BLaER1 (cell line): ENCODE results near the gene LRRC8E.

ENCODE experiments used
- H3K27ac ChIP-seq: shearing (Covaris generic); formaldehyde crosslinking; 2 replicates; pipeline ENCODE4 v1.8.1; 2022
- H3K27me3 ChIP-seq: shearing (Covaris generic); formaldehyde crosslinking; 2 replicates; pipeline ENCODE4 v1.8.1; 2022
- H3K36me3 ChIP-seq: shearing (Covaris generic); formaldehyde crosslinking; 2 replicates; pipeline ENCODE4 v1.8.1; 2022
- H3K4me1 ChIP-seq: shearing (Covaris generic); formaldehyde crosslinking; 2 replicates; pipeline ENCODE4 v1.8.1; 2022
- H3K4me2 ChIP-seq: shearing (Covaris generic); formaldehyde crosslinking; 2 replicates; pipeline ENCODE4 v1.8.1; 2022
- H3K4me3 ChIP-seq: shearing (Covaris generic); formaldehyde crosslinking; 2 replicates; pipeline ENCODE4 v1.8.1; 2022
- H3K9ac ChIP-seq: shearing (Covaris generic); formaldehyde crosslinking; 2 replicates; pipeline ENCODE4 v1.8.1; 2022
- H3K9me3 ChIP-seq: shearing (Covaris generic); formaldehyde crosslinking; 2 replicates; pipeline ENCODE4 v1.8.1; 2022
- H4K20me1 ChIP-seq: shearing (Covaris generic); formaldehyde crosslinking; 2 replicates; pipeline ENCODE4 v1.8.1; 2022
- Cebpa-rat ChIP-seq: shearing (Covaris generic); IDR thresholded peaks from 2 replicates; pipeline ENCODE4 v1.8.1; 2022

LRRC8E gene

DNA sequence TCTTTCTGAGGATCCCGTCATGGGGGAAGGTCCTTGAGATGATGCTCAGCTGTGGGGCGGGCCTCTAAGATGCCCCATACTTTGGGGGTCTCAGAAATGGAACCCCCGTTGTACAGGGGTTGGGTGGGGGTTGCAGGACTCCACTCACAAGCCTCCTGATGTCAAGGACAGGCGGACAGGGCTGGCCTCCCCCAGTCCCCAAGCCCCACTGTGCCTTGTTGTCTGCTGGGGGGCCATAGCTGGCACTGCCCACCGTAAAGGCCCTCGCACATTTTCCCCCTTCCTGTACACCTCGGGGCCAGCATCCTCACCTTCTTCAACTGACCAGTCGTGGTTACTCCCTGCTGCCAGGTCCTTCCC, 34.5 kb downstream of the LRRC8E start:
- Histone ChIP-seq H3K9me3 (no peaks in the 10 kb centered on the region), H4K20me1 (peaks cover 75% of the 10 kb centered on the region), H3K4me1 (peaks cover 58% of the 10 kb centered on the region), H3K27me3 (peaks cover 22% of the 10 kb centered on the region), H3K4me2 (no peak overlapping the region; the same call in 1 of the 2 replicates), H3K27ac (no peak overlapping the region), H3K9ac (no peak overlapping the region), H3K4me3 (no peak overlapping the region), H3K36me3 (peaks cover 25% of the 10 kb centered on the region)
- TF ChIP-seq Cebpa-rat = no peak

GRCh38 chr19:7923295-7924191, 35.2 kb downstream of the LRRC8E start:
- no peak for TF ChIP-seq Cebpa-rat
- H3K9ac ChIP-seq = 0 out of 2 replicates have a peak overlapping the region, but pooled peaks have one; percentile 29
- no peaks in the 10 kb centered on the region for H3K9me3 ChIP-seq
- peaks cover 75% of the 10 kb centered on the region for H4K20me1 ChIP-seq
- H3K36me3 ChIP-seq = peaks cover 25% of the 10 kb centered on the region
- H3K4me2 ChIP-seq = peak overlapping the region; percentile 97
- no peak overlapping the region for H3K4me3 ChIP-seq
- peaks cover 54% of the 10 kb centered on the region for H3K4me1 ChIP-seq
- H3K27me3 ChIP-seq = peaks cover 14% of the 10 kb centered on the region
- H3K27ac ChIP-seq = no peak overlapping the region

DNA sequence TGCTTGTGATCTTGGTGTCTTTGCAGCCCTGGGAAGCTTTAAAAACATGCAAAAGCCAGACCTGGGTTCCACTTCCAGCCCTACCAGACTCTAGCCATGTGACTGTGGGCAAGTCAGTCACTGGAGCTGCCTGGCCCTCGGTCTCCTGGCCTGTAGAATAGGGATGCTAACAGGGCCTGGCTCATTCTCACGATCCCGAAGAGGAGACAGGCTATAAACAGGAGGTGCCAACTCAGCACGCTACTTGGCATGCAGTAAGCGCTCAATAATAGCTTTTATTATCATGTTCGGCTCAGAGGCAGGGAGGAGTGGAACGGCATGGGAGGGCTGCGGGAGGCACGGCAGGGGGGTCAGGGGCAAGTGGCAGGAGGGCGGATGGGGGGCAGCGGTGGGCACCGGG, 35.9 kb downstream of the LRRC8E start:
- H3K4me3 ChIP-seq = no peak overlapping the region
- no peak overlapping the region for H3K27ac ChIP-seq
- H3K9ac ChIP-seq = no peak overlapping the region
- H3K4me2 ChIP-seq = peak overlapping the region; percentile 97
- no peaks in the 10 kb centered on the region for H3K9me3 ChIP-seq
- H4K20me1 ChIP-seq = peaks cover 75% of the 10 kb centered on the region
- peaks cover 51% of the 10 kb centered on the region for H3K4me1 ChIP-seq
- H3K27me3 ChIP-seq = peaks cover 7% of the 10 kb centered on the region
- no peak for TF ChIP-seq Cebpa-rat
- peaks cover 28% of the 10 kb centered on the region for H3K36me3 ChIP-seq

GRCh38 chr19:7924651-7925170, 36.4 kb downstream of the LRRC8E start:
- no peaks in the 10 kb centered on the region for H3K9me3 ChIP-seq
- peak overlapping the region; percentile 70 for H3K4me3 ChIP-seq
- H3K4me2 ChIP-seq = peak overlapping the region; percentile 97
- H3K27me3 ChIP-seq = peaks cover 3% of the 10 kb centered on the region
- peak overlapping the region; percentile 71; the same call in 1 of the 2 replicates for H3K9ac ChIP-seq
- peaks cover 75% of the 10 kb centered on the region for H4K20me1 ChIP-seq
- TF ChIP-seq Cebpa-rat = no peak
- H3K36me3 ChIP-seq = peaks cover 28% of the 10 kb centered on the region
- no peak overlapping the region for H3K27ac ChIP-seq
- peaks cover 51% of the 10 kb centered on the region for H3K4me1 ChIP-seq

DNA sequence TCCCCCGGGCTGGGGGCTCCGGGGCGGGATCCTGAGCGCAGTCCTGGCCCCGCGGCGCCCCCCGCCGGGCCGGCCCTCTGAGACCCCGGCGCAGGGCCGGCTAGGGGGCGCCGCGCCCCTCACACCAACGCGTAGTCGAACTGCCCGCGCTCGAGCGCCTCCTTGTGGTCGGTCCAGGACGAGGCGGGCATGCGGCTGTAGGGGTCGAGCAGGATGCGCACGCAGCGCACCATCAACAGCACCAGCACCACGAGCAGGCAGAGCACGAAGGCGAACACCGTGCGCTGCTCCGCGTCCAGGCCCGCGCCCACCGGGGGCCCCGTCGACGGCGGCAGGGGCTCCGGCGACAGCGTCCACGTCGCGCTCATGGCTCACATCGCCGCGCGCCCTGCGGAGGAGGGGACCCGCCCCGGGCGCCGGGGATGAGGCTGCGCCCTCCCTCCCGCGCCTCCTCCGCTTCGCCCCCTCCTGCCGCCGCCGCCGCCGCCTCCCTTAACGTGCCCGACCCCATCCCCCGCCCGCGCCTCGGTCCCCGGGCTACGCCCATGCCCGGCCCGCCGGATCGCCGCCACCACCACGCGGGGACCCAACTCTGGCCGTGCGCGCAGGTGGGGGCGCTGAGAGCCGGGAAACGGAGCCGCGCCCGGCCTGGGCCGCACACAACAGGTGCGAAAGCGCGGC, 37.0 kb downstream of the LRRC8E start:
- TF ChIP-seq Cebpa-rat = no peak
- Histone ChIP-seq H3K9ac (peak overlapping the region; percentile 71), H3K36me3 (peaks cover 31% of the 10 kb centered on the region)

GRCh38 chr19:7926021-7926726, 37.9 kb downstream of the LRRC8E start, which contains the start of gene CTXN1:
TSS of gene CTXN1 (minus strand) at chr19:7926135. CDS start at chr19:7925538, 597 bp downstream.
- Histone ChIP-seq H3K27ac (peak within 1 kb of the TSS; percentile 63; the same call in 1 of the 2 replicates), H3K4me1 (peaks cover 59% of the 10 kb centered on the region), H3K9ac (peak within 1 kb of the TSS; percentile 71), H3K27me3 (no peaks in the 10 kb centered on the region), H3K9me3 (no peaks in the 10 kb centered on the region), H3K4me3 (peak within 1 kb of the TSS; percentile 70), H3K36me3 (peaks cover 40% of the 10 kb centered on the region), H4K20me1 (peaks cover 82% of the 10 kb centered on the region), H3K4me2 (peak within 1 kb of the TSS; percentile 97)
- TF ChIP-seq Cebpa-rat = no peak

More for the DNA sequence above, 37.0 kb downstream of the LRRC8E start:
- Histone ChIP-seq H3K4me3 (peak overlapping the region; percentile 70), H3K4me1 (peaks cover 53% of the 10 kb centered on the region), H3K27ac (peak overlapping the region; percentile 63; the same call in 1 of the 2 replicates), H3K9me3 (no peaks in the 10 kb centered on the region), H4K20me1 (peaks cover 78% of the 10 kb centered on the region), H3K4me2 (peak overlapping the region; percentile 97), H3K27me3 (no peaks in the 10 kb centered on the region)

- TF ChIP-seq Cebpa-rat = no peak
- H3K9ac ChIP-seq = no peak overlapping the region
- H3K36me3 ChIP-seq = peaks cover 43% of the 10 kb centered on the region
- peak overlapping the region; percentile 88; the same call in 1 of the 2 replicates for H3K4me2 ChIP-seq
- H3K9me3 ChIP-seq = no peaks in the 10 kb centered on the region
- no peak overlapping the region for H3K27ac ChIP-seq
- peaks cover 58% of the 10 kb centered on the region for H3K4me1 ChIP-seq
- no peak overlapping the region for H3K4me3 ChIP-seq
- H4K20me1 ChIP-seq = peaks cover 82% of the 10 kb centered on the region
- H3K27me3 ChIP-seq = no peaks in the 10 kb centered on the region
Measured at GRCh38 chr19:7926727-7927604, 38.7 kb downstream of the LRRC8E start.

DNA sequence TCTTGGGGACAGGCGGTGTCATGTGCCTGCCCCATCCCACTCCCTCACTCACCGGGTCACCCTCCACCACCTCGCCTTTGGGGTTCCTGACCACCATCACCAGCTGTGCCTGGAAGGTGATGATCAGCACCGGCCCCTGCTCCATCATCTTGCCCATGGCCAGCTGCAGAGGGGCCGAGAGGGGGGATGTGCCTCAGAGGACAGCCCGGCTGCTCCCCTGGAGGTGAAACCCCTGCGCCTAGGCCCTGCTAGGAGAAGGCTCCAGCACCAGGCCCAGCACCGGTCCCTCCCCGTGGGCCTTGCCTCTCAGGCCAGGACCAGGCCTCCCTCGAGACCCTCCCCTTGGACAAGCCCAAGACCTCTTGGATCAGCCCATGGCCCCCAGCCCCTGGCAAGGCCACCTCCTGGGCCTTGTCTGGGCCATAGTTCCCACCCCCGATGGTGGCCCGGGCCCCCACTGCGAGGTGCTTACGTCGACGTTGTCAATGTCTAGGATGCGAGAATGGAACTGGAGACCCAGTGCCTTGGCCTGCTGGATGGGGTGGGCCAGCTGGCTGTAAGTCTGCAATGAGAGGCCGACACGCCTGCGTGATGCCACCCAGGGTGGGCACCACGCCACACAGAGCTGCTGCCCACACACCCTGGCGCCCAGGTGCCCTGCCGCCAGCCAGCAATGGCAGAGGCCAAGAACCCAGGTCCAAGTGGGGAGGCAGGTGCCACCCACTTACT, 39.5 kb downstream of the LRRC8E start:
- no peak overlapping the region for H3K27ac ChIP-seq
- H3K9ac ChIP-seq = no peak overlapping the region
- TF ChIP-seq Cebpa-rat = no peak

More for the DNA sequence above, 39.5 kb downstream of the LRRC8E start:
- Histone ChIP-seq H4K20me1 (peaks cover 81% of the 10 kb centered on the region), H3K36me3 (peaks cover 43% of the 10 kb centered on the region), H3K4me1 (peaks cover 57% of the 10 kb centered on the region), H3K27me3 (no peaks in the 10 kb centered on the region), H3K4me3 (no peak overlapping the region), H3K9me3 (no peaks in the 10 kb centered on the region), H3K4me2 (no peak overlapping the region)
